HCT116 (cell line): ENCODE measurements around the gene ELP1.

Source experiments
- CTCF ChIP-seq, 3 experiments: fragments of 200-600 bp in 1 of 3; sonication (generic) in 1 of 3; IDR thresholded peaks in 2 of 3; conservative IDR thresholded peaks in 1 of 3; 2 replicates each; pipeline ENCODE4 v1.5.1; 2012 to 2017; ENCODE audit warnings: low read depth in 2 of 3, low read length in 2 of 3, antibody characterized with exemption in 1 of 3, borderline replicate concordance in 1 of 3, control low read depth in 1 of 3, mild to moderate bottlenecking in 1 of 3, mixed read lengths in 1 of 3, mixed run types in 1 of 3, moderate library complexity in 1 of 3; ENCODE audit not compliant: insufficient read depth in 1 of 3
- ELF1 ChIP-seq: IDR thresholded peaks from 2 replicates; pipeline ENCODE4 v1.6.1; 2012; ENCODE audit warnings: low read depth, borderline replicate concordance
- EZH2 ChIP-seq: fragments of 200-600 bp; sonication (generic); IDR thresholded peaks from 2 replicates; pipeline ENCODE4 v1.6.1; 2017; ENCODE audit warnings: antibody characterized with exemption, mixed run types
- EZH2phosphoT487 ChIP-seq: fragments of 200-600 bp; IDR thresholded peaks from 2 replicates; pipeline ENCODE4 v1.6.1; 2018; ENCODE audit warnings: antibody characterized with exemption, borderline replicate concordance
- POLR2A ChIP-seq: IDR thresholded peaks from 2 replicates; pipeline ENCODE4 v1.7.0; 2011; ENCODE audit warnings: borderline replicate concordance; ENCODE audit not compliant: insufficient read depth, insufficient read length; ENCODE audit errors: extremely low read depth
- SRF ChIP-seq: IDR thresholded peaks from 2 replicates; pipeline ENCODE4 v1.6.1; 2012; ENCODE audit warnings: low read depth

GRCh38 chr9:108967916-108968315 is 34.0 kb upstream of the ELP1 start:
- TF ChIP-seq POLR2A: no peak
- TF ChIP-seq EZH2: no peak
- no peak for TF ChIP-seq CTCF (IDR thresholded peaks at IDR 0.05 in 2 of 3, conservative IDR thresholded peaks at IDR 0.05 in 1 of 3; ENCODE audit: borderline replicate concordance in 1 of 3, insufficient read depth in 1 of 3, low read depth in 2 of 3, low read length in 2 of 3)
- no peak for TF ChIP-seq SRF
- no peak for TF ChIP-seq ELF1
- TF ChIP-seq EZH2phosphoT487: no peak
